Common myeloid progenitor, CD34-positive (primary cell): ENCODE data around the gene F10.

ENCODE experiments used
- CTCF ChIA-PET: fragments of 350-600 bp; sonication (Branson Sonifier 250); formaldehyde crosslinking; loops from one replicate; lab custom pipeline; 2021; ENCODE audit warnings: antibody characterized with exemption; lab: Charles Lee
- POLR2A ChIA-PET: fragments of 350-600 bp; sonication (Branson Sonifier 250); formaldehyde crosslinking; loops from one replicate; lab custom pipeline; 2021; ENCODE audit warnings: antibody characterized with exemption; lab: Charles Lee
- DNase-seq, 3 donors: peaks; one replicate each; pipeline versions ENCODE4 v3.0.0 to v3.0.0-alpha.2; 2013
- H3K27ac ChIP-seq, 2 experiments: 1 replicate in 1 of 2; 2 replicates in 1 of 2; pipeline ENCODE4 v1.7.0; 2013; ENCODE audit warnings: inconsistent platforms in 2 of 2, low read length in 2 of 2, mild to moderate bottlenecking in 2 of 2, low read depth in 1 of 2, moderate library complexity in 1 of 2; ENCODE audit not compliant: severe bottlenecking in 2 of 2, insufficient read depth in 1 of 2, poor library complexity in 1 of 2
- H3K27me3 ChIP-seq, 5 experiments: replicated peaks in 2 of 5; 1 replicate in 3 of 5; 2 replicates in 2 of 5; pipeline versions ENCODE4 v1.6.1 to v1.7.0; 2013; ENCODE audit warnings: low read length in 4 of 5, mild to moderate bottlenecking in 2 of 5, moderate library complexity in 2 of 5, inconsistent platforms in 1 of 5; ENCODE audit not compliant: insufficient read depth in 5 of 5, control insufficient read depth in 4 of 5
- H3K36me3 ChIP-seq, 4 experiments: 1 replicate in 2 of 4; 2 replicates in 2 of 4; pipeline versions ENCODE4 v1.6.1 to v1.7.0; 2013; ENCODE audit warnings: low read length in 3 of 4, control low read depth in 1 of 4, mild to moderate bottlenecking in 1 of 4; ENCODE audit not compliant: control insufficient read depth in 4 of 4, insufficient read depth in 4 of 4
- H3K4me1 ChIP-seq, 4 experiments: 1 replicate in 3 of 4; 2 replicates in 1 of 4; pipeline versions ENCODE4 v1.6.1 to v1.7.1; 2013; ENCODE audit warnings: low read length in 3 of 4, mild to moderate bottlenecking in 3 of 4, control low read depth in 1 of 4, inconsistent platforms in 1 of 4, moderate library complexity in 1 of 4; ENCODE audit not compliant: control insufficient read depth in 4 of 4, insufficient read depth in 4 of 4; ENCODE audit errors: control extremely low read depth in 1 of 4
- H3K4me3 ChIP-seq, 7 experiments: 1 replicate in 4 of 7; 2 replicates in 3 of 7; pipeline versions ENCODE4 v1.5.1 to v1.7.0; 2013; ENCODE audit warnings: mild to moderate bottlenecking in 7 of 7, low read length in 6 of 7, moderate library complexity in 6 of 7, inconsistent platforms in 2 of 7, low read depth in 2 of 7, control low read depth in 1 of 7; ENCODE audit not compliant: insufficient read depth in 4 of 7, control insufficient read depth in 1 of 7; ENCODE audit errors: extremely low read depth in 1 of 7
- H3K9me3 ChIP-seq, 5 experiments: 1 replicate in 4 of 5; 2 replicates in 1 of 5; pipeline versions ENCODE4 v1.6.1 to v1.7.1; 2013; ENCODE audit warnings: low read length in 4 of 5, mild to moderate bottlenecking in 2 of 5, inconsistent platforms in 1 of 5, low read depth in 1 of 5, moderate library complexity in 1 of 5; ENCODE audit not compliant: control insufficient read depth in 4 of 5, insufficient read depth in 2 of 5; ENCODE audit errors: control extremely low read depth in 1 of 5
- WGBS: methylation state at CpG from one replicate; pipeline ENCODE4 v1.1.5; 2013; ENCODE audit not compliant: insufficient coverage; 5-methylcytosine and 5-hydroxymethylcytosine counted together

The F10 gene

GRCh38 chr13:113087923-113088690 lies 34.5 kb upstream of the F10 start:
- Histone ChIP-seq H3K4me3 (no peak overlapping the region), H3K36me3 (no peaks in the 10 kb centered on the region), H3K4me1 (no peaks in the 10 kb centered on the region), H3K27me3 (no peaks in the 10 kb centered on the region), H3K9me3 (peaks cover 0 to 4% (median 0%) of the 10 kb centered on the region in 5 experiments), H3K27ac (no peak overlapping the region)
- ChIA-PET CTCF (no interaction called here), POLR2A (interaction anchor here (0.7 kb wide), 1 partner anchor 14 kb away, joined by 3 read pairs; no protein-coding TSS in a partner anchor)
- WGBS = 98% methylated on average over 38 of the region's 40 CpGs
- DNase-seq = no peak

DNA sequence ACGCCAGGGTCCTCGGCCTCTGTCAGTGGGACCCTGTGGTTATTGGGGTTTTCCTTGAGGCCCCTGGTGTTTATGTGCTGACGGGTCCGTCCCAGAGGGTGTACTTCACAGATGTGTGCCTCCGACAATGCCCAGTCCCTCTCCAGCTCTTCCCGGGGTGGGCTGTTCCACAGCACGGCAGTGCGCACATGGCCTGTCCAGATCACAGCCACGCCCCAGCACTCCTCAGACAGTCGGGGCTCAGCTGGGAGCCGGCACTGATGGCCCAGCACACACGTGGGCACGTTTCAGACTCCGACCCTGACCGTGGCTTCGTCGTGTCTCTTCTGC lies 33.9 kb upstream of the F10 start:
- Histone ChIP-seq H3K27ac (no peak overlapping the region), H3K4me1 (no peaks in the 10 kb centered on the region), H3K9me3 (peaks cover 0 to 4% (median 0%) of the 10 kb centered on the region in 5 experiments), H3K4me3 (no peak overlapping the region), H3K27me3 (no peaks in the 10 kb centered on the region), H3K36me3 (no peaks in the 10 kb centered on the region)
- CTCF ChIA-PET = interaction anchor here (1.1 kb wide), 1 partner anchor 59 kb away, joined by 4 read pairs; no protein-coding TSS in a partner anchor
- no peak for DNase-seq
- 98% methylated on average over 15 of the region's 17 CpGs for WGBS
- POLR2A ChIA-PET = no interaction called here

DNA sequence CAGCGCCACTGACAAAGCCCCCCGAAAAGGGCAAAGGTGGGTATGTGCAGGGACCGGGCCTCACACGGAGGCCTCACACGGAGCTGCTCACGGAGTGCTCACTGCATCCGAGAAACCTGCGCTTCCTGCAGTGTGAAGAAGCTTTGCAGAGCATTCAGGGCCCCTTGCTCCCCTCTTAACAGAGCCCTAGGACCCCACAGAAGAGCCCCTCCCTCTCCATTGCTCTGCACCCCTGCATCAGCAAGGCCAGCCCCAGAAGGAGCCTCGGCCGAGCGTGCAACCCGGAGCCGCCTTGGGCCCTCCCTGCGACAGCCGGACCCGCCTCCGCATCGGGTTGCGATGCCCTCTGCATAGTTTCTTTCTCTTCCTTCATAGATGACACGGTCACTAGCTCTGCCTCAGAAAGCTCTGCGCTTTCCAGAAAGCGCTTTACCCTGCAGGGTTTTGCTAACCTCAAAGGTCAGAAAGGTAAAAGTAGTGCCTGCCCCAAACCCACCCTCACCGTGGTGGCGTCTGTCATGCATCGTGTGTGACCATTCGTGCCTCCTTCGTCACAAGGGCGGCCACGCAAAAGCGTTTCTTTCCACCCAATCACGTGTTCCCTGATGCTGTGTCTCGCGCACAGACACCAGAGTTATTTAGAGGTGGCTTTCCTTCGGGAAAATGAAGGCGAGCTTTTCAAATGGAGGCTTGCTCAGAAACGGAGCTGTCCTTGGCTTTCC lies 32.7 kb upstream of the F10 start:
- DNase-seq = no peak

DNA sequence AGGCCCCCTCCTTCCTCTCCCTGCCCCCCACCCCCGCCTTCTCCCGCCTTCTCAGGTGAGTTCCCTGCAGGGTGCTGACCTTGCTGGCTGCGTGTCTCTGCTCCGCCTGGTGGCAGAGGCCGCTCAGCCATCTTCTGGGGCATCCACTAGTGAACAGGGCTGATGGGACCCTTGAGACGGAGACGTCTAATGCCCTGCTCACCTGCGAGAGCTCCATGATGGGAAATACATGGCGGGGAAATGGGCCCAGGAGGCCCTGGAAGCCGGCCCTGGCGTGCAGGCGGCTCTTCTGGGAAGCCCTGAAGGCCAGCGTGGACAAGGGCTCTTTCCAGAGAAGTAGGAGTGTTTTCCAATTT lies 32.2 kb upstream of the F10 start:
- Histone ChIP-seq H3K9me3 (no peaks in the 10 kb centered on the region), H3K4me3 (no peak overlapping the region), H3K27ac (no peak overlapping the region), H3K4me1 (no peaks in the 10 kb centered on the region), H3K36me3 (no peaks in the 10 kb centered on the region), H3K27me3 (no peaks in the 10 kb centered on the region)
- no peak for DNase-seq
- ChIA-PET POLR2A (no interaction called here), CTCF (interaction anchor here (0.7 kb wide), 1 partner anchor 150 kb away, joined by 3 read pairs; no protein-coding TSS in a partner anchor)
- WGBS = 91% methylated on average over 11 of the region's 13 CpGs

More for the DNA sequence above, 32.7 kb upstream of the F10 start:
- ChIA-PET CTCF (interaction anchor here (1.1 kb wide), 1 partner anchor 60 kb away, joined by 4 read pairs; no protein-coding TSS in a partner anchor), POLR2A (no interaction called here)
- H3K9me3 ChIP-seq = no peaks in the 10 kb centered on the region
- no peak overlapping the region for H3K27ac ChIP-seq
- WGBS = 98% methylated on average over 23 of the region's 36 CpGs
- H3K27me3 ChIP-seq = no peaks in the 10 kb centered on the region
- H3K36me3 ChIP-seq = no peaks in the 10 kb centered on the region
- H3K4me3 ChIP-seq = no peak overlapping the region
- H3K4me1 ChIP-seq = no peaks in the 10 kb centered on the region

- Histone ChIP-seq H3K9me3 (no peaks in the 10 kb centered on the region), H3K4me1 (no peaks in the 10 kb centered on the region), H3K36me3 (no peaks in the 10 kb centered on the region), H3K4me3 (no peak overlapping the region), H3K27ac (no peak overlapping the region), H3K27me3 (no peaks in the 10 kb centered on the region)
- ChIA-PET CTCF (interaction anchor here (0.7 kb wide), 1 partner anchor 150 kb away, joined by 3 read pairs; no protein-coding TSS in a partner anchor), POLR2A (no interaction called here)
- no peak for DNase-seq
- 96% methylated on average over 23 of the region's 24 CpGs for WGBS
Observed at GRCh38 chr13:113090806-113091205, 31.8 kb upstream of the F10 start.

- H3K36me3 ChIP-seq = no peaks in the 10 kb centered on the region
- H3K4me1 ChIP-seq = no peaks in the 10 kb centered on the region
- DNase-seq = no peak
- H3K27me3 ChIP-seq = no peaks in the 10 kb centered on the region
- H3K9me3 ChIP-seq = no peaks in the 10 kb centered on the region
- 94% methylated on average over 26 of the region's 30 CpGs for WGBS
- CTCF ChIA-PET = no interaction called here
- H3K27ac ChIP-seq = no peak overlapping the region
- H3K4me3 ChIP-seq = no peak overlapping the region
- POLR2A ChIA-PET = no interaction called here
Observed at GRCh38 chr13:113091211-113091771, 31.3 kb upstream of the F10 start.
